ENCODE data around the gene IDH2. TPM values are rescaled to one million over a fixed set of nuclear protein-coding genes. Genes with fewer than 3 reads are reported as not detected.

Gene IDH2
- total and polyA plus RNA-seq, 2 donors from 2014 or later = 87.0 to 545 TPM

DNA sequence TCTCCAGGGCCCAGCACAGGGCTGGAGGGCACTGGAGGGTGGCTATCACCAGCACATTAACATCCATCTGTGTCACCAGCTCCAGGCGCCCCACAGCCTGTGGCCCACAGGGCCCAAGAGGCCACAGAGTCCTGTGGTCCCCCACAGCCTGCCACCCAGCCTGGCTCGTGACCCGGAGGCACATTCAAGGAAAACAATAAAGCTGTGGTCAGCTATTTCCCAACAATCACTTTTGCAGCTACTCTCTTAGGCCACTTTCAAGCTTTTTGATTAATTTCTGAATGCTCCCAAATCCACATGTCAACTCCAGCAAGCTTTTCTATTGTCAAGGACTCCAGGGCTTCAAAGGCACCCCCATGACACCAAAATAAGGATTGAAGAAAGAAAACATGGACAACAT, 16.7 kb downstream of the IDH2 start:
- no peak overlapping the region for H3K9ac ChIP-seq (ENCODE audit: low read length in 3 of 3)
- peaks cover 0 to 49% (median 44%) of the 10 kb centered on the region in 3 donors for H3K36me3 ChIP-seq (ENCODE audit: control insufficient read depth in 2 of 3, insufficient read depth in 3 of 3, low read length in 3 of 3)
- FAIRE-seq (no peak), DNase-seq (no peak)
- peaks cover 0 to 3% (median 0%) of the 10 kb centered on the region in 3 donors for H3K4me1 ChIP-seq (ENCODE audit: control insufficient read depth in 2 of 3, insufficient read depth in 2 of 3, low read depth in 1 of 3, low read length in 3 of 3)
- H3K27me3 ChIP-seq (ENCODE audit: control insufficient read depth, insufficient read depth, low read length) = no peaks in the 10 kb centered on the region
- no peak overlapping the region for H3K27ac ChIP-seq (ENCODE audit: low read depth in 2 of 2, low read length in 2 of 2)
- intact Hi-C loops (cut with DNase I) = no loop called here
- H3K4me3 ChIP-seq (ENCODE audit: low read length in 3 of 3) = no peak overlapping the region
- H3K9me3 ChIP-seq (ENCODE audit: control insufficient read depth in 2 of 3, insufficient read depth in 1 of 3, low read length in 3 of 3) = no peaks in the 10 kb centered on the region
- no peak for TF ChIP-seq CTCF (IDR thresholded peaks at IDR 0.05; ENCODE audit: borderline replicate concordance, extremely low read depth, insufficient read depth)

DNA sequence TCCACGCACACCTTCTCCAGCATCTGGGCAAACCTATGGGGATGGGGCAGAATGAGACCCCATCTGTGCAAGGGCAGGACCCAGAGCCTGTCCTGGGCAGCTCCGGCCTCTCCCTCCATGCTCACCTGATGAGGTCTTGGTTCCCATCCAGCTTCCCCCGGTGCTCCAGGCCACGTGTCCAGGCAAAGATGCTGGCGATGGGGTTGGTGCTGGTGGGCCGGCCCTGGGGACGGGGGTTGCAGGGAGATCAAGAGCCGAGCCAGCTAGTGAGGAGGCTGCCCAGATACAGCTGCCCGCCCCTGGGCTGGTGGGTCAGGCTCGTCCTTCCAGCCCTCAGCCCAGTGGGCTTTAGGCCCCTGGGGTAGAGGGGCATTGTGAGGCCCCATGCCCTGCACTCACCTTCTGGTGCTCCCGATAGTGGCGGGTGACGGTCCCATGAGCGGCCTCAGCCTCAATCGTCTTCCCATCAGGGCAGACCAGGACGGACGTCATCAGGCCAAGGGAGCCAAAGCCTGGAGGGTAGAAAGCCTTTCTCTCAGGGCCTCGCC, 17.3 kb downstream of the IDH2 start:
- Histone ChIP-seq H3K4me3 (ENCODE audit: low read length in 3 of 3) (no peak overlapping the region), H3K36me3 (ENCODE audit: control insufficient read depth in 2 of 3, insufficient read depth in 3 of 3, low read length in 3 of 3) (peaks cover 0 to 44% (median 42%) of the 10 kb centered on the region in 3 donors), H3K27ac (ENCODE audit: low read depth in 2 of 2, low read length in 2 of 2) (no peak overlapping the region), H3K9ac (ENCODE audit: low read length in 3 of 3) (no peak overlapping the region), H3K4me1 (ENCODE audit: control insufficient read depth in 2 of 3, insufficient read depth in 2 of 3, low read depth in 1 of 3, low read length in 3 of 3) (peaks cover 0 to 2% (median 0%) of the 10 kb centered on the region in 3 donors), H3K27me3 (ENCODE audit: control insufficient read depth, insufficient read depth, low read length) (no peaks in the 10 kb centered on the region), H3K9me3 (ENCODE audit: control insufficient read depth in 2 of 3, insufficient read depth in 1 of 3, low read length in 3 of 3) (no peaks in the 10 kb centered on the region)
- intact Hi-C loops (cut with DNase I) = no loop called here
- no peak for DNase-seq
- FAIRE-seq = no peak
- no peak for TF ChIP-seq CTCF (IDR thresholded peaks at IDR 0.05; ENCODE audit: borderline replicate concordance, extremely low read depth, insufficient read depth)

GRCh38 chr15:90083954-90084607, 18.2 kb downstream of the IDH2 start:
- intact Hi-C loops (cut with DNase I) = no loop called here
- H3K4me1 ChIP-seq (ENCODE audit: control insufficient read depth in 2 of 3, insufficient read depth in 2 of 3, low read depth in 1 of 3, low read length in 3 of 3) = no peaks in the 10 kb centered on the region
- H3K4me3 ChIP-seq (ENCODE audit: low read length in 3 of 3) = no peak overlapping the region
- H3K36me3 ChIP-seq (ENCODE audit: control insufficient read depth in 2 of 3, insufficient read depth in 3 of 3, low read length in 3 of 3) = peaks cover 0 to 41% (median 33%) of the 10 kb centered on the region in 3 donors
- no peak for TF ChIP-seq CTCF (IDR thresholded peaks at IDR 0.05; ENCODE audit: borderline replicate concordance, extremely low read depth, insufficient read depth)
- FAIRE-seq (no peak), DNase-seq (no peak)
- H3K9me3 ChIP-seq (ENCODE audit: control insufficient read depth in 2 of 3, insufficient read depth in 1 of 3, low read length in 3 of 3) = no peaks in the 10 kb centered on the region
- H3K9ac ChIP-seq (ENCODE audit: low read length in 3 of 3) = no peak overlapping the region
- H3K27ac ChIP-seq (ENCODE audit: low read depth in 2 of 2, low read length in 2 of 2) = no peak overlapping the region
- H3K27me3 ChIP-seq (ENCODE audit: control insufficient read depth, insufficient read depth, low read length) = no peaks in the 10 kb centered on the region

Data from kidney (tissue), 14 donors.